Measurements from ENCODE around the gene RAE1. TPM values are rescaled to one million over a fixed set of nuclear protein-coding genes. Genes with fewer than 3 reads are reported as not detected.
A peak's percentile ranks its signal among the peaks of the same experiment; 100 is the strongest.

RAE1 gene
- total RNA-seq, 2 experiments from 2014 or later: 45.6 to 46.5 TPM

- no peaks in the 10 kb centered on the region for H3K36me3 Mint-ChIP-seq (ENCODE audit: low read depth)
- CTCF ChIA-PET: interaction anchor here (1.0 kb wide), 1 partner anchor 133 kb away, joined by 3 read pairs; no protein-coding TSS in a partner anchor
- H3K9me3 Mint-ChIP-seq: no peaks in the 10 kb centered on the region
- H3K4me3 Mint-ChIP-seq: no peak overlapping the region
- intact Hi-C loops (cut with micrococcal nuclease): no loop called here
- DNase-seq: no peak
- no peaks in the 10 kb centered on the region for H3K4me1 Mint-ChIP-seq (ENCODE audit: low read depth)
- peaks cover 24% of the 10 kb centered on the region for H3K27me3 Mint-ChIP-seq (ENCODE audit: low read depth)
- no peak overlapping the region for H3K27ac Mint-ChIP-seq
Measured at GRCh38 chr20:57317316-57317788, 33.7 kb upstream of the RAE1 start.

DNA sequence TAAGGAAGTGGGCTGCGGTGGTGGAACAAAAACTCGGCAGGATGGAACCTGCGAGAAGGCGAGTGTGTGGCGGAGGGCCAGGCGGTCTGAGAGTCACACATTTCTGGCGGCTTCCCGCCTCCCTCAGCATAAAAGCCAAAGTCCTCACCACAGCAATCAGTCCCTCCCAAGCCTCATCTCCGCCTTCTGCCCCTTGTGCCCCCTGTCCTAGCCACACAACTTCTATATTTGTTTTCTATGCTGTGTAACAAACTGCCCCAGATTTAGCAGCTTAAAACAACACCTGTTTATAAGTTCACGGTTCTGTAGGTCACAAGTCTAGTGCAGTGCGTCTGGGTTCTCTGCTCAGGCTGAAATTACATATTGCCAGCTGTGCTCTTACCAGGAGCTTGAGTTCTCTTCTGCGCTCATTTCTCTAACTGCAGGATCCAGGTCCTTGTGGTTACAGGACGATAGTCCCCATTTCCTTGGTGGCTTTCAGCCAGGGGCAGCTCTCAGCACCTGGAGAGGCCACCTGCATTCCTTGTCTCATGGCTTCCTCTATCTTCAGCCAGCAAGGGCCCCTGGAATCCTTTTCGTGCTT lies 33.2 kb upstream of the RAE1 start:
- no peaks in the 10 kb centered on the region for H3K36me3 Mint-ChIP-seq (ENCODE audit: low read depth)
- no peaks in the 10 kb centered on the region for H3K4me1 Mint-ChIP-seq (ENCODE audit: low read depth)
- intact Hi-C loops (cut with micrococcal nuclease): no loop called here
- DNase-seq: no peak
- no peaks in the 10 kb centered on the region for H3K9me3 Mint-ChIP-seq
- CTCF ChIA-PET: interaction anchor here (1.0 kb wide), 1 partner anchor 132 kb away, joined by 3 read pairs; no protein-coding TSS in a partner anchor
- H3K4me3 Mint-ChIP-seq: no peak overlapping the region
- peaks cover 29% of the 10 kb centered on the region for H3K27me3 Mint-ChIP-seq (ENCODE audit: low read depth)
- no peak overlapping the region for H3K27ac Mint-ChIP-seq

GRCh38 chr20:57319584-57319983 lies 31.5 kb upstream of the RAE1 start:
- no peaks in the 10 kb centered on the region for H3K4me1 Mint-ChIP-seq (ENCODE audit: low read depth)
- H3K27ac Mint-ChIP-seq: no peak overlapping the region
- CTCF ChIA-PET: no interaction called here
- peaks cover under 1% of the 10 kb centered on the region for H3K9me3 Mint-ChIP-seq
- intact Hi-C loops (cut with micrococcal nuclease): no loop called here
- no peaks in the 10 kb centered on the region for H3K36me3 Mint-ChIP-seq (ENCODE audit: low read depth)
- DNase-seq: no peak
- no peak overlapping the region for H3K4me3 Mint-ChIP-seq
- peaks cover 30% of the 10 kb centered on the region for H3K27me3 Mint-ChIP-seq (ENCODE audit: low read depth)

GRCh38 chr20:57320358-57320757 lies 30.7 kb upstream of the RAE1 start:
- intact Hi-C loops (cut with micrococcal nuclease): no loop called here
- Mint-ChIP-seq H3K36me3 (ENCODE audit: low read depth) (no peaks in the 10 kb centered on the region), H3K9me3 (peaks cover 2% of the 10 kb centered on the region), H3K27me3 (ENCODE audit: low read depth) (peaks cover 30% of the 10 kb centered on the region), H3K4me1 (ENCODE audit: low read depth) (no peaks in the 10 kb centered on the region), H3K4me3 (no peak overlapping the region), H3K27ac (no peak overlapping the region)
- no peak for DNase-seq
- CTCF ChIA-PET: interaction anchor here (0.6 kb wide), 1 partner anchor 857 kb away, joined by 4 read pairs; no protein-coding TSS in a partner anchor

- intact Hi-C loops (cut with micrococcal nuclease): no loop called here
- H3K27me3 Mint-ChIP-seq (ENCODE audit: low read depth): peaks cover 30% of the 10 kb centered on the region
- DNase-seq: no peak
- H3K4me1 Mint-ChIP-seq (ENCODE audit: low read depth): no peaks in the 10 kb centered on the region
- no peak overlapping the region for H3K27ac Mint-ChIP-seq
- peaks cover 2% of the 10 kb centered on the region for H3K9me3 Mint-ChIP-seq
- CTCF ChIA-PET: interaction anchor here (0.5 to 0.6 kb wide), 2 partner anchors 57 to 856 kb away, joined by 3 to 4 read pairs; no protein-coding TSS in a partner anchor
- no peak overlapping the region for H3K4me3 Mint-ChIP-seq
- H3K36me3 Mint-ChIP-seq (ENCODE audit: low read depth): no peaks in the 10 kb centered on the region
Measured at GRCh38 chr20:57321142-57321541, 29.9 kb upstream of the RAE1 start.

DNA sequence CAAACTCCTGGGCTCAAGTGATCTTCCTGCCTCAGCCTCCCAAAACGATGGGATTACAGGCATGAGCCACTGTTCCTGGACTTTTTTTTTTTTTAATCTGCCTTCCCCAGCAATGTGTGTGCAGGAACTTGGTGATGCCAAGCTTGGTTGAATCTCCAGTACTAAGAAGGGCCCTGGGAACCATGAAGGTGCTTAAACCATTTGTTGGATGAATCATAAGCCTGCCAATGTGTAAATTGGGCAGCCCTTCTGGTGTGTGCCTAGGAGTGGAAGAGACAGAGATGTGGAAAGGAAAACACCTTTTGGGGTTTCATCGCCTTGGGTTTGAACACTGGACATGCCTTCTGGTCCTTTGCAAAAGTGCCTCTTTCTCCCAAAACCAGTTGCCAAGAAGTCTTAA lies 28.6 kb upstream of the RAE1 start:
- Mint-ChIP-seq H3K36me3 (ENCODE audit: low read depth) (no peaks in the 10 kb centered on the region), H3K27me3 (ENCODE audit: low read depth) (peaks cover 37% of the 10 kb centered on the region), H3K4me3 (no peak overlapping the region), H3K4me1 (ENCODE audit: low read depth) (no peaks in the 10 kb centered on the region), H3K9me3 (peaks cover 2% of the 10 kb centered on the region), H3K27ac (no peak overlapping the region)
- intact Hi-C loops (cut with micrococcal nuclease): no loop called here
- CTCF ChIA-PET: interaction anchor here (0.8 kb wide), 1 partner anchor 104 kb away, joined by 4 read pairs; no protein-coding TSS in a partner anchor
- no peak for DNase-seq

DNA sequence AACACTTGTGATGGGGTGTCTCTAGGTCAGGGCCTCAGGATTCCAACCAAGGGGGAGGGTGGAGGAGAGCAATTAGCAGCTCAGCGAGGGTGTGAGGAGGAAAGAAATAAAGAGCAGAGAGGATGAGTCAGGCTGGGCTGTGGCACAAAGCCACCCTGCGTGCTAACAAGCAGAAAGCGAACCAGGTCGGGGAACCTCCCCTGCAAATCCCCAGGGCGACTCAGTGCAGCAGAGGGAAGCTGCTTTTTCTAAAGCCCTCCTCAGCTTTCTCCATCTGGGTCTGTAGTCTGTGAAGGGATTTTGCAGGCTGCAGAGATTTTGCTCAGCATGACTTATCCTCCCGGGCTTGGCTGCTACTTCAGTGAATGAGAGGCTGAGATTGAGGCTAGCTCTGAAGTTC lies 28.0 kb upstream of the RAE1 start:
- DNase-seq: peak; percentile 9
- no peaks in the 10 kb centered on the region for H3K4me1 Mint-ChIP-seq (ENCODE audit: low read depth)
- H3K9me3 Mint-ChIP-seq: peaks cover 2% of the 10 kb centered on the region
- no peak overlapping the region for H3K27ac Mint-ChIP-seq
- no peaks in the 10 kb centered on the region for H3K36me3 Mint-ChIP-seq (ENCODE audit: low read depth)
- H3K4me3 Mint-ChIP-seq: no peak overlapping the region
- CTCF ChIA-PET: no interaction called here
- intact Hi-C loops (cut with micrococcal nuclease): no loop called here
- peaks cover 34% of the 10 kb centered on the region for H3K27me3 Mint-ChIP-seq (ENCODE audit: low read depth)

DNA sequence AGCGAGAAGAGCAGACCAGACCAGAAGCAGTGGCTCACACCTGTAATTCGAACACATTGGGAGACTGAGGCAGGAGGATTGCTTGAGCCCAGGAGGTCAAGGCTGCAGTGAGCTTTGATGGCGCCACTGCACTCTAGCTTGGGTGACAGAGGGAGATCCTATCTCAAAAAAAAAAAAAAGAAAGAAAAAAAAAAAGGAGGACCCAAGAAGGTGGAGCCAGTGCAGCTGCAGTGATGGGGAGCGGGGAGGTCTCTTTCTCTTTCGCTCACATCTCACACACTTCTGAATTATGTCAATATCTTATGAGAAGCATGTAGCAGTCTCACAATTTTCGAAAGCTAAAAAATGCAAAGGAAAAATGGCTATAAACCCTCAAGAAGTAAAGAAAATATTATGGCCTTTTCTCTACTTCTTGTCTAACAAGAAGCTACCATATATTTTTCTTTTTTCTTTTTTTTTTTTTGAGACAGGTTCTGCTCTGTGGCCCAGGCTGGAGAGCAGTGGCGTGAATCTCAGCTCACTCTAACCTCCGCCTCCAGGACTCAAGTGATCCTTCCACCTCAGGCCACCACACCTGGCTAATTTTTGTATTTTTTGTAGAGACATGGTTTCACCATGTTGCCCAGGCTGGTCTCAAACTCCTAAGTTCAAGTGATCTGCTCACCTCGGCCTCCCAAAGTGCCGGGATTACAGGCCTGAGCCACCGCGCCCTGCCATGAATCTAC lies 25.3 kb upstream of the RAE1 start:
- peaks cover 25% of the 10 kb centered on the region for H3K27me3 Mint-ChIP-seq (ENCODE audit: low read depth)
- H3K36me3 Mint-ChIP-seq (ENCODE audit: low read depth): no peaks in the 10 kb centered on the region

DNA sequence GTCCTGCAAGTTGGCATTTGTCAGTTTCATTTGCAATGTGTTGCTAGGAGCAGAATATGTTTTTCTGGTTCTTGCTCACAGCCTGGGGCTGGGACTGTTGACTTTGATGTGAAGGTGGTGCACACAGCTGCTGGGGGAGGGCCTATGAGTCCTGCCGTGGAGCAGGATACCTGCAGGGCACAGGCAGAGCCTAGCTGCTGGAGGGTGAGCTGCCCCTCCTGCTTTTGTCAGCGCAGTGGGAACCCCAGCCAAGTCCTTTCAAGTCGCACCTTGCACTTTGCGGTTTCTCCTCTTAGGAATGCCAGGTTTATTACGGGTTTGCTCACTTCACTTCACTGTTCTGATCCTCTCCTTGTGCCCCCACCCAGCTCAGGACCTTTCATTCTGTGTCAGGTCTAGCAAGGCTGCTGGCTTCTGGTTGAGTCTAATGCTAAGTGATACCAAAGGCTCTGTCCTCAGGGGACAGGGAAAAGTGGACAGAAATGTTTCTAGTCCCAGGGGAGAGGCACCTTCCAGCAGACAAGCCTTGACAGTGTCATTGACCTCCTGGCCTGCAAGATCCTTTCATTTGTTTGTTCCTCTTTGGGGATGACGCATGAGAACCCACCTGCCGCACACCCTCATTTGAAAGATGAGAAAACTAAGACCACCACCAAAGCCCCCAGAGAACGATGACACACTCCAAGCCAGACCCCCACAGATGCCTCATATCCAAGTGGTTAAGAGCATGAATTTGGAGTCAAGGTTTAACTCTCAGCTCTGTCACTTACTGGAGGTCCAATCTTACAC lies 24.2 kb upstream of the RAE1 start:
- H3K9me3 Mint-ChIP-seq: peaks cover 2% of the 10 kb centered on the region
- H3K36me3 Mint-ChIP-seq (ENCODE audit: low read depth): no peaks in the 10 kb centered on the region
- intact Hi-C loops (cut with micrococcal nuclease): no loop called here
- no peaks in the 10 kb centered on the region for H3K4me1 Mint-ChIP-seq (ENCODE audit: low read depth)
- H3K4me3 Mint-ChIP-seq: no peak overlapping the region
- H3K27ac Mint-ChIP-seq: no peak overlapping the region
- H3K27me3 Mint-ChIP-seq (ENCODE audit: low read depth): peaks cover 22% of the 10 kb centered on the region
- CTCF ChIA-PET: no interaction called here
- no peak for DNase-seq

More for the DNA sequence above, 25.3 kb upstream of the RAE1 start:
- CTCF ChIA-PET: no interaction called here
- Mint-ChIP-seq H3K4me1 (ENCODE audit: low read depth) (no peaks in the 10 kb centered on the region), H3K9me3 (peaks cover 2% of the 10 kb centered on the region), H3K4me3 (no peak overlapping the region), H3K27ac (no peak overlapping the region)
- intact Hi-C loops (cut with micrococcal nuclease): no loop called here
- no peak for DNase-seq

- CTCF ChIA-PET: no interaction called here
- peaks cover 18% of the 10 kb centered on the region for H3K27me3 Mint-ChIP-seq (ENCODE audit: low read depth)
- no peak overlapping the region for H3K27ac Mint-ChIP-seq
Measured at GRCh38 chr20:57327820-57328219, 23.2 kb upstream of the RAE1 start.

GRCh38 chr20:57329608-57330221 lies 21.3 kb upstream of the RAE1 start, which contains the start of gene SPO11:
Gene SPO11 (plus strand): TSS chr20:57329803. CDS start chr20:57329868, 65 bp downstream.
- intact Hi-C loops (cut with micrococcal nuclease): no loop called here
- CTCF ChIA-PET: interaction anchor here (0.6 to 1.1 kb wide), 5 partner anchors 10 to 325 kb away, joined by 3 to 4 read pairs (median 4); no protein-coding TSS in a partner anchor
- no peak within 1 kb of the TSS for H3K27ac Mint-ChIP-seq
- DNase-seq: peak; percentile 6
- H3K27me3 Mint-ChIP-seq (ENCODE audit: low read depth): peaks cover 22% of the 10 kb centered on the region
- H3K9me3 Mint-ChIP-seq: peaks cover 1% of the 10 kb centered on the region
- H3K4me1 Mint-ChIP-seq (ENCODE audit: low read depth): no peaks in the 10 kb centered on the region
- no peaks in the 10 kb centered on the region for H3K36me3 Mint-ChIP-seq (ENCODE audit: low read depth)
- H3K4me3 Mint-ChIP-seq: no peak within 1 kb of the TSS

More at GRCh38 chr20:57327820-57328219, 23.2 kb upstream of the RAE1 start:
- no peak for DNase-seq
- H3K4me3 Mint-ChIP-seq: no peak overlapping the region
- H3K4me1 Mint-ChIP-seq (ENCODE audit: low read depth): no peaks in the 10 kb centered on the region
- H3K36me3 Mint-ChIP-seq (ENCODE audit: low read depth): no peaks in the 10 kb centered on the region
- intact Hi-C loops (cut with micrococcal nuclease): no loop called here
- H3K9me3 Mint-ChIP-seq: peaks cover 2% of the 10 kb centered on the region

GRCh38 chr20:57330998-57331397 lies 20.1 kb upstream of the RAE1 start:
- intact Hi-C loops (cut with micrococcal nuclease): no loop called here
- no peak overlapping the region for H3K4me3 Mint-ChIP-seq
- H3K9me3 Mint-ChIP-seq: no peaks in the 10 kb centered on the region
- H3K36me3 Mint-ChIP-seq (ENCODE audit: low read depth): no peaks in the 10 kb centered on the region
- no peaks in the 10 kb centered on the region for H3K4me1 Mint-ChIP-seq (ENCODE audit: low read depth)
- DNase-seq: no peak
- H3K27ac Mint-ChIP-seq: no peak overlapping the region
- peaks cover 24% of the 10 kb centered on the region for H3K27me3 Mint-ChIP-seq (ENCODE audit: low read depth)
- CTCF ChIA-PET: interaction anchor here (0.6 to 2.8 kb wide), 2 partner anchors 15 to 43 kb away, joined by 3 to 18 read pairs; no protein-coding TSS in a partner anchor
